SK-N-SH (cell line): ENCODE data around the gene ATP13A4. TPM values are rescaled to one million over a fixed set of nuclear protein-coding genes. Genes with fewer than 3 reads are reported as not detected.

Experiments used
- CTCF ChIA-PET: fragments of 300-600, 350-600 bp; formaldehyde crosslinking; extraction: SDS; loops from one replicate; lab custom pipeline; 2021; lab: Yijun Ruan, JAX
- POLR2A ChIA-PET: fragments of 350-600 bp; sonication (Branson Sonifier 250); formaldehyde crosslinking; extraction: SDS; loops from one replicate; lab custom pipeline; 2020; ENCODE audit warnings: antibody characterized with exemption, inconsistent platforms; lab: Yijun Ruan, JAX
- DNase-seq: peaks from one replicate; pipeline ENCODE4 v3.0.0; 2012
- H2AFZ ChIP-seq: fragments of 200-600 bp; sonication (generic); 2 replicates; pipeline ENCODE4 v1.8.1; 2016; ENCODE audit warnings: antibody characterized with exemption, mild to moderate bottlenecking, low read depth
- H3F3A ChIP-seq: fragments of 200-600 bp; sonication (generic); replicated peaks from 2 replicates; pipeline ENCODE3; 2016; ENCODE audit warnings: antibody characterized with exemption, mild to moderate bottlenecking; ENCODE audit not compliant: insufficient read depth
- H3K27ac ChIP-seq, 2 experiments: fragments of 200-500 bp in 1 of 2; fragments of 200-600 bp in 1 of 2; sonication (Bioruptor generic) in 1 of 2; sonication (generic), shearing (Covaris generic) in 1 of 2; 2 replicates each; pipeline versions ENCODE4 v1.5.1 to v1.6.1; 2014 to 2016; ENCODE audit warnings: low read depth in 2 of 2, inconsistent platforms in 1 of 2, low read length in 1 of 2, mild to moderate bottlenecking in 1 of 2, mixed read lengths in 1 of 2
- H3K27me3 ChIP-seq: fragments of 200-600 bp; sonication (generic), shearing (Covaris generic); 2 replicates; pipeline ENCODE4 v1.6.1; 2016; ENCODE audit warnings: mixed run types; ENCODE audit not compliant: insufficient read depth
- H3K36me3 ChIP-seq, 2 experiments: fragments of 200-500 bp in 1 of 2; fragments of 200-600 bp in 1 of 2; sonication (Bioruptor generic) in 1 of 2; sonication (generic) in 1 of 2; replicated peaks in 1 of 2; 2 replicates each; pipeline versions ENCODE3 to v1.5.1; 2014 to 2016; ENCODE audit warnings: low read length in 1 of 2, mild to moderate bottlenecking in 1 of 2; ENCODE audit not compliant: insufficient read depth in 2 of 2, control insufficient read depth in 1 of 2
- H3K4me1 ChIP-seq, 2 experiments: fragments of 200-500 bp in 1 of 2; fragments of 200-600 bp in 1 of 2; sonication (Bioruptor generic) in 1 of 2; sonication (generic), shearing (Covaris generic) in 1 of 2; 2 replicates each; pipeline versions ENCODE4 v1.5.1 to v1.6.1; 2014 to 2016; ENCODE audit warnings: low read depth in 1 of 2, low read length in 1 of 2, mixed run types in 1 of 2; ENCODE audit not compliant: insufficient read depth in 2 of 2, control insufficient read depth in 1 of 2
- H3K4me2 ChIP-seq: fragments of 200-600 bp; sonication (generic), shearing (Covaris generic); 2 replicates; pipeline ENCODE4 v1.6.1; 2017; ENCODE audit warnings: mixed run types
- H3K4me3 ChIP-seq, 2 experiments: fragments of 200-500 bp in 1 of 2; fragments of 200-600 bp in 1 of 2; sonication (Bioruptor generic) in 1 of 2; sonication (generic), shearing (Covaris generic) in 1 of 2; 2 replicates each; pipeline versions ENCODE4 v1.5.1 to v1.8.1; 2014 to 2016; ENCODE audit warnings: low read depth in 2 of 2, inconsistent platforms in 1 of 2, low read length in 1 of 2, mild to moderate bottlenecking in 1 of 2, mixed read lengths in 1 of 2, moderate library complexity in 1 of 2
- H3K79me2 ChIP-seq: fragments of 200-600 bp; sonication (generic); 2 replicates; pipeline ENCODE4 v1.8.1; 2017; ENCODE audit warnings: mild to moderate bottlenecking; ENCODE audit not compliant: insufficient read depth
- H3K9ac ChIP-seq: fragments of 200-600 bp; sonication (generic); 2 replicates; pipeline ENCODE4 v1.6.1; 2017; ENCODE audit warnings: mixed run types
- H3K9me2 ChIP-seq: fragments of 200-600 bp; sonication (generic); 2 replicates; pipeline ENCODE4 v1.6.1; 2017; ENCODE audit warnings: mixed run types
- H3K9me3 ChIP-seq: fragments of 200-600 bp; sonication (generic); 2 replicates; pipeline ENCODE4 v1.6.1; 2017; ENCODE audit warnings: mixed run types, mild to moderate bottlenecking, moderate library complexity
- H4K20me1 ChIP-seq: fragments of 200-600 bp; sonication (generic); 2 replicates; pipeline ENCODE4 v1.6.1; 2017; ENCODE audit warnings: mild to moderate bottlenecking, mixed run types; ENCODE audit not compliant: insufficient read depth
- CHD2 ChIP-seq: fragments of 150-350 bp; IDR thresholded peaks from 2 replicates; pipeline ENCODE4 v1.6.1; 2018; ENCODE audit warnings: low read length; ENCODE audit not compliant: partially characterized antibody
- EP300 ChIP-seq, 2 experiments: IDR thresholded peaks; 2 replicates each; pipeline versions ENCODE4 v1.4.0 to v1.6.1; 2012; ENCODE audit warnings: borderline replicate concordance in 1 of 2, low read depth in 1 of 2, low read length in 1 of 2
- FOXJ3 ChIP-seq: sonication (generic); formaldehyde crosslinking; IDR thresholded peaks from 2 replicates; pipeline ENCODE4 v1.5.1; 2020; ENCODE audit warnings: mild to moderate bottlenecking, missing genetic modification reagents
- GABPA ChIP-seq: IDR thresholded peaks from 2 replicates; pipeline ENCODE4 v1.4.0; 2012; ENCODE audit warnings: low read depth, mild to moderate bottlenecking
- JUND ChIP-seq: IDR thresholded peaks from 2 replicates; pipeline ENCODE4 v1.4.0; 2012
- MEF2A ChIP-seq: IDR thresholded peaks from 2 replicates; pipeline ENCODE4 v1.4.0; 2012; ENCODE audit warnings: low read depth, borderline replicate concordance
- MXI1 ChIP-seq: IDR thresholded peaks from 2 replicates; pipeline ENCODE4 v1.6.1; 2012; ENCODE audit warnings: mild to moderate bottlenecking, low read depth, low read length, improper control_type of control experiment
- NRF1 ChIP-seq: IDR thresholded peaks from 2 replicates; pipeline ENCODE4 v1.6.1; 2012; ENCODE audit warnings: low read depth, mild to moderate bottlenecking, low read length
- PBX3 ChIP-seq: IDR thresholded peaks from 2 replicates; pipeline ENCODE4; 2012
- RAD21 ChIP-seq: IDR thresholded peaks from 2 replicates; pipeline ENCODE4 v1.6.1; 2012; ENCODE audit warnings: mild to moderate bottlenecking, low read length
- RCOR1 ChIP-seq: fragments of 150-350 bp; IDR thresholded peaks from 2 replicates; pipeline ENCODE4 v1.6.1; 2017; ENCODE audit warnings: antibody characterized with exemption, low read length
- RFX5 ChIP-seq: IDR thresholded peaks from 2 replicates; pipeline ENCODE4 v1.6.1; 2012; ENCODE audit warnings: mild to moderate bottlenecking, improper control_type of control experiment, low read length
- RXRA ChIP-seq: IDR thresholded peaks from 2 replicates; pipeline ENCODE4 v1.4.0; 2012; ENCODE audit warnings: low read depth, mild to moderate bottlenecking, borderline replicate concordance
- WGBS: methylation state at CpG from one replicate; pipeline ENCODE4 v1.1.6; 2017; ENCODE audit warnings: low lambda C conversion rate; 5-methylcytosine and 5-hydroxymethylcytosine counted together
- polyA plus RNA-seq, 3 experiments: library from polyadenylated mRNA; depleted of rRNA; stranded (reverse); fragments of >200 nt; gene quantifications; 2 replicates each; pipeline ENCODE4 v1.2.3, GENCODE V29; 2012
- TF ChIP-seq, protein P1 (sequence below): IDR thresholded peaks from 2 replicates; pipeline ENCODE4 v1.6.1; 2012; ENCODE audit warnings: mild to moderate bottlenecking, low read depth, low read length, moderate library complexity
- TF ChIP-seq, protein P2 (sequence below): fragments of 150-350 bp; IDR thresholded peaks from 2 replicates; pipeline ENCODE4 v1.6.1; 2017; ENCODE audit warnings: antibody characterized with exemption, low read length, low read depth, borderline replicate concordance

ATP13A4 gene
- polyA plus RNA-seq, 1 of the 3 experiments (the other 2 are of a cell fraction): 0.02 TPM

- CTCF ChIA-PET: no interaction called here
- Histone ChIP-seq H3K79me2 (no peaks in the 10 kb centered on the region), H3K9ac (no peak overlapping the region), H3K27ac (no peak overlapping the region), H3K9me3 (no peaks in the 10 kb centered on the region), H3K4me2 (no peak overlapping the region), H3K4me3 (no peak overlapping the region), H3F3A (no peaks in the 10 kb centered on the region), H3K27me3 (no peaks in the 10 kb centered on the region), H4K20me1 (no peaks in the 10 kb centered on the region), H3K36me3 (no peaks in the 10 kb centered on the region), H3K4me1 (no peaks in the 10 kb centered on the region), H2AFZ (no peak overlapping the region), H3K9me2 (no peaks in the 10 kb centered on the region)
- TF ChIP-seq PBX3 (no peak), EP300 (IDR thresholded peaks at IDR 0.05; ENCODE audit: borderline replicate concordance in 1 of 2, low read depth in 1 of 2, low read length in 1 of 2) (no peak), MXI1 (no peak), RCOR1 (no peak), NRF1 (no peak), RAD21 (no peak), RXRA (no peak), FOXJ3 (CRISPR knock-in tag) (no peak), RFX5 (no peak), CHD2 (no peak), GABPA (no peak), MEF2A (no peak), JUND (no peak)
- TF ChIP-seq, protein P1, sequence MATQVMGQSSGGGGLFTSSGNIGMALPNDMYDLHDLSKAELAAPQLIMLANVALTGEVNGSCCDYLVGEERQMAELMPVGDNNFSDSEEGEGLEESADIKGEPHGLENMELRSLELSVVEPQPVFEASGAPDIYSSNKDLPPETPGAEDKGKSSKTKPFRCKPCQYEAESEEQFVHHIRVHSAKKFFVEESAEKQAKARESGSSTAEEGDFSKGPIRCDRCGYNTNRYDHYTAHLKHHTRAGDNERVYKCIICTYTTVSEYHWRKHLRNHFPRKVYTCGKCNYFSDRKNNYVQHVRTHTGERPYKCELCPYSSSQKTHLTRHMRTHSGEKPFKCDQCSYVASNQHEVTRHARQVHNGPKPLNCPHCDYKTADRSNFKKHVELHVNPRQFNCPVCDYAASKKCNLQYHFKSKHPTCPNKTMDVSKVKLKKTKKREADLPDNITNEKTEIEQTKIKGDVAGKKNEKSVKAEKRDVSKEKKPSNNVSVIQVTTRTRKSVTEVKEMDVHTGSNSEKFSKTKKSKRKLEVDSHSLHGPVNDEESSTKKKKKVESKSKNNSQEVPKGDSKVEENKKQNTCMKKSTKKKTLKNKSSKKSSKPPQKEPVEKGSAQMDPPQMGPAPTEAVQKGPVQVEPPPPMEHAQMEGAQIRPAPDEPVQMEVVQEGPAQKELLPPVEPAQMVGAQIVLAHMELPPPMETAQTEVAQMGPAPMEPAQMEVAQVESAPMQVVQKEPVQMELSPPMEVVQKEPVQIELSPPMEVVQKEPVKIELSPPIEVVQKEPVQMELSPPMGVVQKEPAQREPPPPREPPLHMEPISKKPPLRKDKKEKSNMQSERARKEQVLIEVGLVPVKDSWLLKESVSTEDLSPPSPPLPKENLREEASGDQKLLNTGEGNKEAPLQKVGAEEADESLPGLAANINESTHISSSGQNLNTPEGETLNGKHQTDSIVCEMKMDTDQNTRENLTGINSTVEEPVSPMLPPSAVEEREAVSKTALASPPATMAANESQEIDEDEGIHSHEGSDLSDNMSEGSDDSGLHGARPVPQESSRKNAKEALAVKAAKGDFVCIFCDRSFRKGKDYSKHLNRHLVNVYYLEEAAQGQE: no peak
- TF ChIP-seq, protein P2, sequence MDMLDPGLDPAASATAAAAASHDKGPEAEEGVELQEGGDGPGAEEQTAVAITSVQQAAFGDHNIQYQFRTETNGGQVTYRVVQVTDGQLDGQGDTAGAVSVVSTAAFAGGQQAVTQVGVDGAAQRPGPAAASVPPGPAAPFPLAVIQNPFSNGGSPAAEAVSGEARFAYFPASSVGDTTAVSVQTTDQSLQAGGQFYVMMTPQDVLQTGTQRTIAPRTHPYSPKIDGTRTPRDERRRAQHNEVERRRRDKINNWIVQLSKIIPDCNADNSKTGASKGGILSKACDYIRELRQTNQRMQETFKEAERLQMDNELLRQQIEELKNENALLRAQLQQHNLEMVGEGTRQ: no peak
- DNase-seq: no peak
- POLR2A ChIA-PET: no interaction called here
- 17% methylated on average over 3 of the region's 3 CpGs for WGBS
Observed at GRCh38 chr3:193498215-193498614, 56.5 kb downstream of the ATP13A4 start.
